Vagina (tissue), 2 donors: Measurements from ENCODE around the gene MAP3K14. TPM values are rescaled to one million over a fixed set of nuclear protein-coding genes. Genes with fewer than 3 reads are reported as not detected.

ENCODE experiments used
- DNase-seq, 2 donors: peaks; one replicate each; pipeline ENCODE4 v3.0.0-alpha.2; 2017; ENCODE audit errors: extremely low spot score in 2 of 2
- H3K27ac ChIP-seq: fragments of 200-600 bp; sonication (generic); one replicate; pipeline ENCODE4 v1.5.1; 2019
- H3K27me3 ChIP-seq: fragments of 200-600 bp; sonication (generic); one replicate; pipeline ENCODE4 v1.5.1; 2019
- H3K36me3 ChIP-seq, 2 donors: fragments of 200-600 bp; sonication (generic); one replicate each; pipeline ENCODE4 v1.5.1; 2017 to 2019
- H3K4me1 ChIP-seq: fragments of 200-600 bp; sonication (generic); one replicate; pipeline ENCODE4 v1.5.1; 2019
- H3K4me3 ChIP-seq, 2 donors: fragments of 200-600 bp; sonication (generic); 1 replicate in 1 of 2; 2 replicates in 1 of 2; pipeline ENCODE4 v1.5.1; 2016 to 2019
- H3K9me3 ChIP-seq: fragments of 200-600 bp; sonication (generic); one replicate; pipeline ENCODE4 v1.5.1; 2019
- CTCF ChIP-seq, 3 experiments: fragments of 450-650 bp in 2 of 3; fragments of 200-600 bp in 1 of 3; sonication (generic) in 1 of 3; IDR thresholded peaks; one replicate each; pipeline ENCODE4 v1.5.1; 2017 to 2019; ENCODE audit warnings: antibody characterized with exemption in 3 of 3, mild to moderate bottlenecking in 2 of 3, moderate library complexity in 2 of 3
- POLR2A ChIP-seq, 2 donors: fragments of 450-650 bp; IDR thresholded peaks; one replicate each; pipeline ENCODE4 v1.6.1; 2017; ENCODE audit warnings: antibody characterized with exemption in 2 of 2, mild to moderate bottlenecking in 2 of 2, moderate library complexity in 2 of 2
- POLR2AphosphoS5 ChIP-seq, 2 donors: sonication (generic); formaldehyde crosslinking; IDR thresholded peaks; one replicate each; pipeline ENCODE4 v1.9.0; 2017; ENCODE audit warnings: antibody characterized with exemption in 2 of 2, mild to moderate bottlenecking in 2 of 2, low read depth in 1 of 2; ENCODE audit not compliant: insufficient read depth in 1 of 2
- intact Hi-C: fragments of 100-400 bp; cut with DNase I; formaldehyde crosslinking; loops from one replicate; pipeline ENCODE4 v1.15.1; 2023
- total RNA-seq: library from RNA; depleted of rRNA; stranded (reverse); fragments of >200 nt; gene quantifications from one replicate; pipeline ENCODE4 v1.2.3, GENCODE V29; 2016

Gene MAP3K14
- total RNA-seq, 1 donor from 2014 or later: 9.8 TPM

- TF ChIP-seq POLR2A (IDR thresholded peaks at IDR 0.05) (no peak), CTCF (IDR thresholded peaks at IDR 0.05) (no peak), POLR2AphosphoS5 (IDR thresholded peaks at IDR 0.05; ENCODE audit: insufficient read depth in 1 of 2, low read depth in 1 of 2) (no peak)
- Histone ChIP-seq H3K4me3 (no peak overlapping the region), H3K4me1 (peaks cover 18% of the 10 kb centered on the region), H3K9me3 (no peaks in the 10 kb centered on the region), H3K27me3 (no peaks in the 10 kb centered on the region), H3K27ac (no peak overlapping the region), H3K36me3 (peaks cover 0 to 54% of the 10 kb centered on the region in 2 donors)
- DNase-seq: no peak
- intact Hi-C loops: no loop called here
Measured at GRCh38 chr17:45273551-45273957, 43.3 kb downstream of the MAP3K14 start.

- DNase-seq: no peak
- H3K27me3 ChIP-seq: no peaks in the 10 kb centered on the region
- H3K4me3 ChIP-seq: no peak overlapping the region
- peaks cover 0 to 71% of the 10 kb centered on the region in 2 donors for H3K36me3 ChIP-seq
- no peaks in the 10 kb centered on the region for H3K9me3 ChIP-seq
- no peak overlapping the region for H3K27ac ChIP-seq
- H3K4me1 ChIP-seq: no peaks in the 10 kb centered on the region
- intact Hi-C loops: no loop called here
- TF ChIP-seq CTCF (IDR thresholded peaks at IDR 0.05) (no peak), POLR2AphosphoS5 (IDR thresholded peaks at IDR 0.05; ENCODE audit: insufficient read depth in 1 of 2, low read depth in 1 of 2) (no peak), POLR2A (IDR thresholded peaks at IDR 0.05) (no peak)
Measured at GRCh38 chr17:45271603-45272002, 45.2 kb downstream of the MAP3K14 start.

- H3K9me3 ChIP-seq: no peaks in the 10 kb centered on the region
- H3K36me3 ChIP-seq: peaks cover 0 to 71% of the 10 kb centered on the region in 2 donors
- TF ChIP-seq POLR2AphosphoS5 (IDR thresholded peaks at IDR 0.05; ENCODE audit: insufficient read depth in 1 of 2, low read depth in 1 of 2) (no peak), CTCF (IDR thresholded peaks at IDR 0.05) (no peak), POLR2A (IDR thresholded peaks at IDR 0.05) (no peak)
- H3K27ac ChIP-seq: no peak overlapping the region
- no peaks in the 10 kb centered on the region for H3K27me3 ChIP-seq
- no peak overlapping the region for H3K4me3 ChIP-seq
- no peak for DNase-seq
- intact Hi-C loops: no loop called here
- no peaks in the 10 kb centered on the region for H3K4me1 ChIP-seq
Measured at GRCh38 chr17:45270828-45271418, 45.9 kb downstream of the MAP3K14 start.

GRCh38 chr17:45269912-45270311 is 46.9 kb downstream of the MAP3K14 start:
- H3K4me1 ChIP-seq: no peaks in the 10 kb centered on the region
- H3K9me3 ChIP-seq: no peaks in the 10 kb centered on the region
- no peak overlapping the region for H3K27ac ChIP-seq
- H3K27me3 ChIP-seq: no peaks in the 10 kb centered on the region
- no peak for TF ChIP-seq POLR2AphosphoS5 (IDR thresholded peaks at IDR 0.05; ENCODE audit: insufficient read depth in 1 of 2, low read depth in 1 of 2)
- TF ChIP-seq POLR2A (IDR thresholded peaks at IDR 0.05): no peak
- TF ChIP-seq CTCF (IDR thresholded peaks at IDR 0.05): no peak
- intact Hi-C loops: no loop called here
- no peak for DNase-seq
- H3K4me3 ChIP-seq: no peak overlapping the region
- H3K36me3 ChIP-seq: peaks cover 0 to 79% of the 10 kb centered on the region in 2 donors

- DNase-seq: no peak
- Histone ChIP-seq H3K27ac (no peak overlapping the region), H3K27me3 (no peaks in the 10 kb centered on the region), H3K36me3 (peaks cover 0 to 71% of the 10 kb centered on the region in 2 donors), H3K4me1 (peaks cover 14% of the 10 kb centered on the region), H3K4me3 (no peak overlapping the region), H3K9me3 (no peaks in the 10 kb centered on the region)
- no peak for TF ChIP-seq CTCF (IDR thresholded peaks at IDR 0.05)
- TF ChIP-seq POLR2AphosphoS5 (IDR thresholded peaks at IDR 0.05; ENCODE audit: insufficient read depth in 1 of 2, low read depth in 1 of 2): no peak
- TF ChIP-seq POLR2A (IDR thresholded peaks at IDR 0.05): no peak
- intact Hi-C loops: no loop called here
Measured at GRCh38 chr17:45267436-45268055, 49.3 kb downstream of the MAP3K14 start.
